Endothelial cell of umbilical vein (primary cell): ENCODE data around the gene NCK1. TPM values are rescaled to one million over a fixed set of nuclear protein-coding genes. Genes with fewer than 3 reads are reported as not detected.

Experiments
- BruUV-seq: library from RNA; stranded (reverse); fragments of 400-500 nt; replicated peaks from 2 replicates; lab custom pipeline; 2021; lab: Mats Ljungman, UMichigan
- CTCF ChIA-PET: fragments of 300-600, 350-600 bp; sonication (Branson Sonifier 250); formaldehyde crosslinking; loops from one replicate; lab custom pipeline; 2021; ENCODE audit warnings: antibody characterized with exemption, inconsistent platforms; lab: Charles Lee
- POLR2A ChIA-PET: fragments of 300-600, 350-600 bp; sonication (Branson Sonifier 250); formaldehyde crosslinking; loops from one replicate; lab custom pipeline; 2021; ENCODE audit warnings: antibody characterized with exemption, inconsistent platforms; lab: Charles Lee
- DNase-seq: peaks from one replicate; pipeline ENCODE4 v3.0.0-alpha.2; 2011; ENCODE audit warnings: low read depth, low spot score
- FAIRE-seq: peaks from 2 replicates; lab custom pipeline; 2011; peaks lifted over from hg19 to GRCh38; lab: Jason Lieb, UNC
- H2AFZ ChIP-seq: 2 replicates; pipeline ENCODE4 v1.6.0; 2012; ENCODE audit warnings: low read depth, low read length, control low read depth, inconsistent platforms
- H3K27ac ChIP-seq: 2 replicates; pipeline ENCODE4 v1.5.1; 2011; ENCODE audit warnings: low read depth, mild to moderate bottlenecking, control low read depth, low read length, moderate library complexity; ENCODE audit not compliant: insufficient read depth
- H3K27me3 ChIP-seq, 2 experiments: 2 replicates each; pipeline versions ENCODE4 v1.6.0 to v1.6.1; 2011; ENCODE audit warnings: low read length in 2 of 2, mixed read lengths in 1 of 2; ENCODE audit not compliant: control insufficient read depth in 2 of 2, insufficient read depth in 2 of 2
- H3K36me3 ChIP-seq, 2 experiments: 2 replicates in 1 of 2; 3 replicates in 1 of 2; pipeline ENCODE4 v1.5.1; 2011; ENCODE audit warnings: low read length in 2 of 2, mild to moderate bottlenecking in 1 of 2, moderate library complexity in 1 of 2; ENCODE audit not compliant: control insufficient read depth in 2 of 2, insufficient read depth in 2 of 2; ENCODE audit errors: extremely low read depth in 1 of 2
- H3K4me1 ChIP-seq: 3 replicates; pipeline ENCODE4 v1.5.1; 2011; ENCODE audit warnings: mild to moderate bottlenecking, low read length; ENCODE audit not compliant: control insufficient read depth, insufficient read depth; ENCODE audit errors: extremely low read depth
- H3K4me2 ChIP-seq: 2 replicates; pipeline ENCODE4 v1.6.1; 2011; ENCODE audit warnings: low read length, control low read depth, mixed read lengths; ENCODE audit not compliant: insufficient read depth
- H3K4me3 ChIP-seq, 3 experiments: fragments of 200-600 bp in 1 of 3; sonication (generic), shearing (Covaris generic) in 1 of 3; replicated peaks in 1 of 3; 2 replicates each; pipeline ENCODE4 v1.5.1; 2011 to 2016; ENCODE audit warnings: control low read depth in 3 of 3, low read length in 3 of 3, mild to moderate bottlenecking in 2 of 3, inconsistent platforms in 1 of 3, low read depth in 1 of 3, moderate library complexity in 1 of 3; ENCODE audit not compliant: insufficient read depth in 1 of 3
- H3K79me2 ChIP-seq: 2 replicates; pipeline ENCODE4 v1.6.0; 2012; ENCODE audit warnings: low read length, inconsistent platforms; ENCODE audit not compliant: control insufficient read depth, insufficient read depth
- H3K9ac ChIP-seq: replicated peaks from 2 replicates; pipeline ENCODE3; 2011; ENCODE audit warnings: low read length, control low read depth; ENCODE audit not compliant: insufficient read depth; ENCODE audit errors: extremely low read depth
- H3K9me1 ChIP-seq: replicated peaks from 3 replicates; pipeline ENCODE4 v1.6.0; 2011; ENCODE audit warnings: mild to moderate bottlenecking, low read length; ENCODE audit not compliant: control insufficient read depth, insufficient read depth; ENCODE audit errors: extremely low read depth
- H3K9me3 ChIP-seq: replicated peaks from 2 replicates; pipeline ENCODE4 v1.5.1; 2012; ENCODE audit warnings: low read length, inconsistent platforms; ENCODE audit not compliant: control insufficient read depth, insufficient read depth
- H4K20me1 ChIP-seq: replicated peaks from 2 replicates; pipeline ENCODE3; 2011; ENCODE audit warnings: mild to moderate bottlenecking, low read length; ENCODE audit not compliant: control insufficient read depth, insufficient read depth; ENCODE audit errors: extremely low read depth
- CTCF ChIP-seq, 2 donors: IDR thresholded peaks; 1 replicate in 1 of 2; 2 replicates in 1 of 2; pipeline ENCODE4 v1.5.1; 2011; ENCODE audit warnings: low read length in 2 of 2, mild to moderate bottlenecking in 2 of 2, moderate library complexity in 2 of 2, control low read depth in 1 of 2, inconsistent platforms in 1 of 2, low read depth in 1 of 2; ENCODE audit not compliant: insufficient read depth in 1 of 2; ENCODE audit errors: extremely low read depth in 1 of 2
- EZH2 ChIP-seq: IDR thresholded peaks from 2 replicates; pipeline ENCODE4 v1.6.1; 2012; ENCODE audit warnings: borderline replicate concordance, low read depth, mild to moderate bottlenecking, moderate library complexity, low read length, inconsistent platforms; ENCODE audit not compliant: severe bottlenecking
- FOS ChIP-seq: IDR thresholded peaks from 2 replicates; pipeline ENCODE4 v1.6.1; 2011; ENCODE audit warnings: mild to moderate bottlenecking, low read length, moderate library complexity, borderline replicate concordance; ENCODE audit not compliant: insufficient read depth
- GATA2 ChIP-seq: IDR thresholded peaks from 2 replicates; pipeline ENCODE4 v1.7.0; 2011; ENCODE audit warnings: low read depth, mild to moderate bottlenecking, moderate library complexity, mixed read lengths, low read length; ENCODE audit not compliant: insufficient read length, insufficient read depth
- JUN ChIP-seq: IDR thresholded peaks from 2 replicates; pipeline ENCODE4 v1.6.1; 2011; ENCODE audit warnings: borderline replicate concordance, low read depth; ENCODE audit not compliant: insufficient read length, insufficient read depth
- MAX ChIP-seq: IDR thresholded peaks from 2 replicates; pipeline ENCODE4 v1.6.1; 2011; ENCODE audit not compliant: insufficient read depth, insufficient read length
- MYC ChIP-seq: IDR thresholded peaks from one replicate; pipeline ENCODE4 v1.6.1; 2011; ENCODE audit warnings: mild to moderate bottlenecking, low read depth, low read length
- POLR2A ChIP-seq: IDR thresholded peaks from 2 replicates; pipeline ENCODE4 v1.6.1; 2012; ENCODE audit warnings: low read depth, mild to moderate bottlenecking, control low read depth, low read length
- POLR2AphosphoS5 ChIP-seq: IDR thresholded peaks from 2 replicates; pipeline ENCODE4 v1.6.1; 2012; ENCODE audit warnings: low read depth, mild to moderate bottlenecking, control low read depth, low read length, moderate library complexity; ENCODE audit not compliant: insufficient read depth
- dilution Hi-C: fragments of 300-500 bp; cut with MboI; formaldehyde crosslinking; loops from one replicate; pipeline ENCODE4 v1.15.0; 2019; ENCODE audit warnings: low sequenced_read_pairs; ENCODE audit not compliant: extremely low pct_ligation_motif_present
- intact Hi-C: fragments of 100-400 bp; cut with micrococcal nuclease; formaldehyde crosslinking; loops from one replicate; pipeline ENCODE4 v1.10.0; 2022
- polyA plus RNA-seq, 4 experiments: library from polyadenylated mRNA; depleted of rRNA in 3 of 4; stranded (reverse) in 3 of 4; unstranded in 1 of 4; fragments of >200 nt; gene quantifications; 2 replicates each; pipeline versions ENCODE4 v1.2.1 to v1.2.3, GENCODE V29; 2011 to 2012; ENCODE audit warnings: missing spikeins in 1 of 4
- total RNA-seq: library from RNA; stranded (reverse); gene quantifications from 2 replicates; pipeline ENCODE4 v1.2.3, GENCODE V29; 2021

The NCK1 gene
- total and polyA plus RNA-seq, 2 donors (not counting 3 experiments of a cell fraction or from before 2014, with no cell fraction given), result 19.3 to 52.2 TPM

GRCh38 chr3:136932978-136933772, 71.2 kb downstream of the NCK1 start:
- Histone ChIP-seq H3K4me3 (no peak overlapping the region), H3K27me3 (no peaks in the 10 kb centered on the region), H3K36me3 (peaks cover 2% of the 10 kb centered on the region in 2 experiments), H3K27ac (no peak overlapping the region), H3K4me2 (no peak overlapping the region), H3K9ac (no peak overlapping the region), H2AFZ (no peak overlapping the region), H3K9me3 (no peaks in the 10 kb centered on the region), H3K79me2 (peaks cover 37% of the 10 kb centered on the region), H3K4me1 (peaks cover 14% of the 10 kb centered on the region), H3K9me1 (no peaks in the 10 kb centered on the region), H4K20me1 (no peaks in the 10 kb centered on the region)
- no TSS peak for BruUV-seq
- POLR2A ChIA-PET, result no interaction called here
- CTCF ChIA-PET, result interaction anchor here (0.7 to 1.2 kb wide), 3 partner anchors 15 to 18 kb away, joined by 3 to 5 read pairs (median 3); no protein-coding TSS in a partner anchor
- no peak for TF ChIP-seq JUN
- TF ChIP-seq GATA2, result no peak
- no peak for TF ChIP-seq POLR2AphosphoS5
- TF ChIP-seq MYC, result no peak
- no peak for TF ChIP-seq CTCF (IDR thresholded peaks at IDR 0.05; ENCODE audit: extremely low read depth in 1 of 2, insufficient read depth in 1 of 2, low read depth in 1 of 2, low read length in 2 of 2)
- no peak for TF ChIP-seq FOS
- no peak for TF ChIP-seq EZH2
- TF ChIP-seq MAX, result no peak
- TF ChIP-seq POLR2A, result no peak
- no peak for DNase-seq
- FAIRE-seq, result no peak
- intact Hi-C loops, result no loop called here
- dilution Hi-C loops, result no loop called here
